Activated naive CD8-positive, alpha-beta T cell treated with anti-CD3 and anti-CD28 coated beads, Interleukin-2, amount 50 U/mL, for 24 hours (primary cell): ENCODE data around the gene TNFAIP8.
A peak's percentile ranks its signal among the peaks of the same experiment; 100 is the strongest.

Experiments
- ATAC-seq: fragments of 150-1000 bp; cut with Tn5 transposase; one replicate; pipeline ENCODE4 v1.10.0; 2021
- DNase-seq: peaks from one replicate; pipeline ENCODE4 v3.0.0; 2021
- H3K27ac Mint-ChIP-seq: one replicate; pipeline ENCODE4 v1.8.0; 2021; ENCODE audit warnings: mild to moderate bottlenecking, mixed read lengths
- H3K27me3 Mint-ChIP-seq: one replicate; pipeline ENCODE4 v1.8.0; 2021; ENCODE audit warnings: mixed read lengths
- H3K36me3 Mint-ChIP-seq: one replicate; pipeline ENCODE4 v1.8.0; 2021; ENCODE audit warnings: low read depth, mixed read lengths
- H3K4me1 Mint-ChIP-seq: one replicate; pipeline ENCODE4 v1.8.0; 2021; ENCODE audit warnings: mixed read lengths
- H3K4me3 Mint-ChIP-seq: one replicate; pipeline ENCODE4 v1.8.0; 2021; ENCODE audit warnings: mild to moderate bottlenecking, moderate library complexity, mixed read lengths
- H3K9me3 Mint-ChIP-seq: one replicate; pipeline ENCODE4 v1.8.0; 2021; ENCODE audit warnings: mixed read lengths

Gene TNFAIP8

GRCh38 chr5:119347574-119347973 is 8.2 kb upstream of the TNFAIP8 start:
- H3K4me3 Mint-ChIP-seq: no peak overlapping the region
- H3K9me3 Mint-ChIP-seq: no peaks in the 10 kb centered on the region
- ATAC-seq: no peak
- H3K4me1 Mint-ChIP-seq: peaks cover 92% of the 10 kb centered on the region
- no peak for DNase-seq
- H3K27ac Mint-ChIP-seq: peak overlapping the region; percentile 93
- H3K36me3 Mint-ChIP-seq: peaks cover 20% of the 10 kb centered on the region
- no peaks in the 10 kb centered on the region for H3K27me3 Mint-ChIP-seq

GRCh38 chr5:119347991-119348390 is 7.8 kb upstream of the TNFAIP8 start:
- H3K4me3 Mint-ChIP-seq: no peak overlapping the region
- H3K27ac Mint-ChIP-seq: peak overlapping the region; percentile 93

GRCh38 chr5:119353213-119353612 is 2.6 kb upstream of the TNFAIP8 start:
- DNase-seq (no peak), ATAC-seq (no peak)
- H3K4me3 Mint-ChIP-seq: peak overlapping the region; percentile 95
- H3K4me1 Mint-ChIP-seq: peaks cover 84% of the 10 kb centered on the region
- peaks cover 36% of the 10 kb centered on the region for H3K36me3 Mint-ChIP-seq
- H3K27me3 Mint-ChIP-seq: no peaks in the 10 kb centered on the region
- peak overlapping the region; percentile 83 for H3K27ac Mint-ChIP-seq
- H3K9me3 Mint-ChIP-seq: no peaks in the 10 kb centered on the region

More at GRCh38 chr5:119347991-119348390, 7.8 kb upstream of the TNFAIP8 start:
- Mint-ChIP-seq H3K9me3 (no peaks in the 10 kb centered on the region), H3K4me1 (peaks cover 92% of the 10 kb centered on the region), H3K36me3 (peaks cover 23% of the 10 kb centered on the region), H3K27me3 (no peaks in the 10 kb centered on the region)
- no peak for ATAC-seq
- DNase-seq: no peak

DNA sequence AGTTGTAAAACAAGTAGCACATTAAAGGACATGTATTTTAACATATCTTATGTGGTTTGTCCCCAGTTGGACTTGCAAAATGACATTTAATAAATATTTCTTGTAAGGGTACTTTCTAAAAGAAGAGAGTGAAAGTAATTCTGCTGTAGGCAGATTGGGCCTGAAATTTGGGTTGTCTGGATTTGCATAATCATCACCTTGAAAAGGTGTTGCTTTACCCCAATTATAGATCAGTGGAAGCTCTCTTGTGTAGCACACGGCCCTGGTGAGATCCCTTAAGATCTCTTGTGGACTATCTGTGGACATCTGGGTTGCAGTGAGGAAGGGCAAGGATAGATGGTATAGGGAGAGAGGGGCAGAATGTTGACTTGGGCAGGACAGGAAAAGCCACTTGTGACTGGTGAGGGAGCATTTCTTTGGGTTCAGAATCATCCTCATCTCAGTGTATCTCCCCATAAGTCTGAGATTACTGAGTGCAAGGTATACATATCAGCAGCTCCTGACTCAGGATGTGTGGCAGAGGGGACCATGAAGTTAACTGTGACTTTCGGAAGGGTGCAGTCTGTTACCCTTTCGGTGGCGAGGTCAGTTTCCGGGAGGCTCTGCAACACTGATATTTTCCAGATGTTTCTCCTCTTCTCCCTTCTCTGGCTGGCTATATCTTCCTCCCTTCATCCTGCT is 2.0 kb upstream of the TNFAIP8 start:
- H3K27me3 Mint-ChIP-seq: no peaks in the 10 kb centered on the region
- ATAC-seq (peak; percentile 75), DNase-seq (no peak)
- H3K27ac Mint-ChIP-seq: peak overlapping the region; percentile 83
- H3K4me1 Mint-ChIP-seq: peaks cover 84% of the 10 kb centered on the region
- peaks cover 40% of the 10 kb centered on the region for H3K36me3 Mint-ChIP-seq
- peak overlapping the region; percentile 95 for H3K4me3 Mint-ChIP-seq
- no peaks in the 10 kb centered on the region for H3K9me3 Mint-ChIP-seq

DNA sequence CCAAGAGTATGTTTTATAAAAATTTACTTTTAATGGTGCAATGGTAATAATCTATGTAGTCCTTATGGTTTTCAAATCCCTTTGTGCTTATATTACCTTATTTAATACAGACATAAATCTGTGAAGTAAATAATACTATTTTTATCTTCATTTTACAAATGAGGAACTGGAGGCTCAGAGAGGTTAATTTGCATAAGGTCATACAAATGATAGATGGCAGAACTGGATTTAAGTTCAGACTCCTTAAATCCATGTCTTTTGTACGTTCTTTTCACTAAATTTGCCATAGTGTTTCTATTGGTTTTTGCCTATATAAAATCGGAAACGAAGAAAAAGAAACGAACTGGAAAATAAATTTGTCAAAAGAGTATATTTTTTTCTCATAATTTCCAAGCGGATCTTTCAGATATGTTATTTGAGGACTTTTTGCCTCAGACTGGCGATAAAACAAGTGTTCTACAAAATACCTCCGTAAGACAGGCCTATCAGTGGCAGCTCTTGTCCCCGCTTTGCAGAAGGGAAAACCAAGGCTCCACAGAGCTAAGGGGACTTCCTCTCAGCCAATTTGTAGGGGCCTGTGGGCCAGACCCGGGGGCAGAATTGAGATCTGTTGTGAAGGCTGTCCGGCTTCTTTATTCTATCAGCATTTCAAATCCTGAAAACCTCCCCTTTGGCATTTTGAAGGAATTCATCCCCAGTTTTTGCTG is 1.1 kb upstream of the TNFAIP8 start:
- H3K4me3 Mint-ChIP-seq: peak overlapping the region; percentile 95
- DNase-seq: no peak
- peaks cover 42% of the 10 kb centered on the region for H3K36me3 Mint-ChIP-seq
- ATAC-seq: no peak
- no peaks in the 10 kb centered on the region for H3K27me3 Mint-ChIP-seq
- H3K9me3 Mint-ChIP-seq: no peaks in the 10 kb centered on the region
- peak overlapping the region; percentile 100 for H3K27ac Mint-ChIP-seq
- H3K4me1 Mint-ChIP-seq: peaks cover 84% of the 10 kb centered on the region

DNA sequence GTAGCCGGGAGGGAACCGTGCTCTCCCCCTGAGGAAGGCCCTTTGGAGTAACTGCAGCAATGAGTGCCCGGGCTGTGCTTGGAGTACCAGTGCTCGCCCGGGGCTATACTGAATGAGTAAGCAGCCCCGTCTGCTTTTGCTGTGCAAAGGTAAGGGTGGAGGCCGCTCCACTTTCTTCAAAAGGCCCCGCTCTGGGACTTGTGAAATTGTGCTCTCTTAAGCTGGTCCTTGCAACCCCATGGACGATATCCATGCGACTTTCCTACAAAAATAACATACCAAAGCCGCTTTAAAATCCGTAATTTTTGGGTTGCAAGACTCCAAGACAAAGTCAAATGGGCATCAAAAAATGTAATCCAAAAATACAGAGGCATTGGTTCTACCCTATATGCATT is 578 bp upstream of the TNFAIP8 start:
- no peaks in the 10 kb centered on the region for H3K27me3 Mint-ChIP-seq
- DNase-seq (peak; percentile 47), ATAC-seq (peak; percentile 80)
- H3K36me3 Mint-ChIP-seq: peaks cover 47% of the 10 kb centered on the region
- peaks cover 84% of the 10 kb centered on the region for H3K4me1 Mint-ChIP-seq
- peak overlapping the region; percentile 95 for H3K4me3 Mint-ChIP-seq
- H3K27ac Mint-ChIP-seq: peak overlapping the region; percentile 100
- H3K9me3 Mint-ChIP-seq: no peaks in the 10 kb centered on the region

DNA sequence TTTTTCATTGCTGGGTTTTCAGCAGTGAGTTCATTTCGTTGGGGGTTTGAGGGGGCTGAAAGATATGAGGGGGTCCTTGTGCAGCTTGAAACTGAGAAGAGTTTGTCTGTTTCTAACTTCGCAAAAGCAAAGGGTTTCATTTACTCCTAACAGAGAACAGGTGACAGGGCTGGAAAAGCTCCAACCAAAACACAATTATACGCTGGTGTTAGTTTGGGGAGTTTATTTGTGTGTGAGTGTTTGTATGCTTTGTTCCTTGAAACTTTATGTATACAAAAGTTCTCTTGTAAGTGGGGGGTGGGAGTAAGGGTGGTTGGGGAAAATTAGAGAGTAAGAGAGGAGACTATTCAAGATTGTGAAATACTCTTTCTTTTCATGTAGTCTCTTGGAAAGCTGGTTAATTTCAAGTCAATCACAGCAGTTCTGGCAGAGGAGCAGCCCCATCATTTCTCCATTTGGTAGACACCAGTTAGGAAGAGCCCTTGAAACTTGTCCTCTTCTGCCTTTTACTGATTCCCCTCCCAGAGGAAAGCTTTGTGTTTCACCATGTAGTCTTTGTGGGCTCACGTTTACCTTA is 881 bp downstream of the TNFAIP8 start:
- Mint-ChIP-seq H3K4me3 (peak overlapping the region; percentile 95), H3K4me1 (peaks cover 88% of the 10 kb centered on the region), H3K36me3 (peaks cover 54% of the 10 kb centered on the region), H3K27ac (peak overlapping the region; percentile 100), H3K27me3 (no peaks in the 10 kb centered on the region), H3K9me3 (no peaks in the 10 kb centered on the region)
- no peak for ATAC-seq
- no peak for DNase-seq

DNA sequence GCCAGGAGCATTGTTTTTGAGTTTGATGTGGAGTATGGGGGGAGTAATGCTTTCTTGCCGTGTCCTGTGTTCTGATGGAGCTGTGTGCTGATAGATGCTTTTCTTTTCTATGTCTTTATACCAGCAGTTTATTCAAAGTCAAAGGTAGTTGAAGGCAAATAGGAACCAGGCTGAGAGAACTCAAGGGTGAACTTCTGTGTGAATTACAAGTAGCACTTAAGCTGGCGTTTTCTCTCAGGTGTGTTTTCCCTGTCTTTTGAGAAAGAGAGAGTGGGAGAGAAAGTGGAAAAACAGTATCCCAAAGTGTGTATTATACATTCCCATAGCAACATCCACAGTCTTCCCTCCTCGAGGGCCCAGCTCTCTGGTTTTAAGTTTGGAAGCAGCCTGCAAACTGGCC is 1.5 kb downstream of the TNFAIP8 start:
- Mint-ChIP-seq H3K9me3 (no peaks in the 10 kb centered on the region), H3K4me3 (peak overlapping the region; percentile 95), H3K36me3 (peaks cover 60% of the 10 kb centered on the region), H3K27me3 (no peaks in the 10 kb centered on the region), H3K4me1 (peaks cover 88% of the 10 kb centered on the region), H3K27ac (peak overlapping the region; percentile 100)
- no peak for DNase-seq
- ATAC-seq: no peak

- Mint-ChIP-seq H3K9me3 (no peaks in the 10 kb centered on the region), H3K4me3 (peak overlapping the region; percentile 95), H3K36me3 (peaks cover 63% of the 10 kb centered on the region), H3K27me3 (no peaks in the 10 kb centered on the region), H3K4me1 (peaks cover 88% of the 10 kb centered on the region), H3K27ac (peak overlapping the region; percentile 100)
- DNase-seq (no peak), ATAC-seq (no peak)
Measured at GRCh38 chr5:119357808-119358529, 2.1 kb downstream of the TNFAIP8 start.

DNA sequence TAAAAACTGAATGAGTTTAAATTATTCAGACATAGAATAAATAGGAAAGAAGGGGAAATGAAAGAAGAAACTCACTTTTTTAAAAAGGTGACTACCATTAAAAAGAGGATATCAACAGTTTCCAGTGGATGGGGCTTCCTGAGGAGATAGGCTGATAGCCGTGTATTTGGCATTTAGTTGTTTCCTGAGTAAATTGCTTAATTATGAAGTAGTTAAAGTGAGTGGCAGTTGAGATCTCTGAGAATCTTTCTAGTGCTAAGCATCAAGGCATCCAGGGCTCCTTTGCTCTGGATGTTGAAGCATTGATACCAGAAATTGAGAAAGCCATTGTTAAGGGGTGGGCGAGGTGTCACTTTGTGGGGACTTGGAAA is 2.7 kb downstream of the TNFAIP8 start:
- Mint-ChIP-seq H3K36me3 (peaks cover 68% of the 10 kb centered on the region), H3K27ac (peak overlapping the region; percentile 100), H3K4me3 (peak overlapping the region; percentile 95), H3K4me1 (peaks cover 88% of the 10 kb centered on the region), H3K27me3 (no peaks in the 10 kb centered on the region), H3K9me3 (no peaks in the 10 kb centered on the region)
- no peak for DNase-seq
- no peak for ATAC-seq

DNA sequence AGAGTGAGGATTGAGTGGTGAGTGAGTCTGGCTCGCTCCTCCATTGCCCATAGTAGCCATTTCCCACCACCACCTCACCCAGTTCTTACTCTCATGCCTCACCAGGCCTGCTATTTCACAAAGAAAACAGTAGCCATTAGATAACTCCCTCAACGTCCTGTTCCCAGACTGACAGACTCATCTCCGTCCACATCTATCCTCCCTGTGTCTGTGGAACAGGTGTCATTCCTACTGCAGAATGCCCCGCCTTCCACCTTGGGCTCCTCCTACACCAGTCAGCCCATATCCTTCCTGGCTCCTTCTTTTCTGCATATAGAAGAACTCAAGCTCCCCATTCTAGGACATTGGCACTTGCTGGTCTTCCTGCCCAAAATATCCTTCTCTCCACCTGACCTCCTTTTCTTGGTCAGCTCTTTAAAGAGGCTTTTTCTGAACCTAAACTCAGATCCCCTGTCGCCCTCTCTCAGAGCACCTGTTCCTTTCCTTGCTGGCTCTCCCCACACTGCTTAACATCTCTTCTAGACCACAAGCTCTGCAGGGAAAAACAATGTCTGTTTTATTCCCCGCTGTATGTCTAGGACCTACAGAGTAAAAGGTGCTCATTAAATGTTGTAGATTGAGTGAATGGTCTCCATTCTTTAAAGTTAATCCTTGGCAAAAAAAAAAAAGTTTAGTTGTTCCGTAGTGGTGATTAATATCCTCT is 3.2 kb downstream of the TNFAIP8 start:
- DNase-seq (no peak), ATAC-seq (no peak)
- peak overlapping the region; percentile 100 for H3K27ac Mint-ChIP-seq
- H3K27me3 Mint-ChIP-seq: no peaks in the 10 kb centered on the region
- H3K36me3 Mint-ChIP-seq: peaks cover 74% of the 10 kb centered on the region
- peaks cover 88% of the 10 kb centered on the region for H3K4me1 Mint-ChIP-seq
- peak overlapping the region; percentile 95 for H3K4me3 Mint-ChIP-seq
- no peaks in the 10 kb centered on the region for H3K9me3 Mint-ChIP-seq

GRCh38 chr5:119359737-119360413 is 4.1 kb downstream of the TNFAIP8 start:
- peak overlapping the region; percentile 95 for H3K4me3 Mint-ChIP-seq
- no peaks in the 10 kb centered on the region for H3K27me3 Mint-ChIP-seq
- DNase-seq: no peak
- H3K27ac Mint-ChIP-seq: peak overlapping the region; percentile 100
- no peak for ATAC-seq
- peaks cover 79% of the 10 kb centered on the region for H3K36me3 Mint-ChIP-seq
- H3K4me1 Mint-ChIP-seq: peaks cover 88% of the 10 kb centered on the region
- no peaks in the 10 kb centered on the region for H3K9me3 Mint-ChIP-seq

GRCh38 chr5:119360905-119361593 is 5.2 kb downstream of the TNFAIP8 start:
- DNase-seq (no peak), ATAC-seq (no peak)
- H3K4me1 Mint-ChIP-seq: peaks cover 91% of the 10 kb centered on the region
- H3K27ac Mint-ChIP-seq: peak overlapping the region; percentile 100
- no peaks in the 10 kb centered on the region for H3K27me3 Mint-ChIP-seq
- H3K9me3 Mint-ChIP-seq: no peaks in the 10 kb centered on the region
- H3K4me3 Mint-ChIP-seq: peak overlapping the region; percentile 95
- H3K36me3 Mint-ChIP-seq: peaks cover 85% of the 10 kb centered on the region
